GM18907 (cell line): ENCODE results near the gene GTF2IRD1.
A peak's percentile ranks its signal among the peaks of the same experiment; 100 is the strongest.
"Not testable (repeated sequence)": the region's sequence is repeated elsewhere in the genome, so short reads cannot be mapped to it uniquely, and the experiment has no call there.

Experiments used
- ATAC-seq: cut with Tn5 transposase; IDR thresholded peaks from one replicate; pipeline ENCODE4 v1.9.1; 2021; ENCODE audit warnings: mild to moderate bottlenecking, moderate library complexity; ENCODE audit not compliant: unreplicated experiment

The GTF2IRD1 gene

DNA sequence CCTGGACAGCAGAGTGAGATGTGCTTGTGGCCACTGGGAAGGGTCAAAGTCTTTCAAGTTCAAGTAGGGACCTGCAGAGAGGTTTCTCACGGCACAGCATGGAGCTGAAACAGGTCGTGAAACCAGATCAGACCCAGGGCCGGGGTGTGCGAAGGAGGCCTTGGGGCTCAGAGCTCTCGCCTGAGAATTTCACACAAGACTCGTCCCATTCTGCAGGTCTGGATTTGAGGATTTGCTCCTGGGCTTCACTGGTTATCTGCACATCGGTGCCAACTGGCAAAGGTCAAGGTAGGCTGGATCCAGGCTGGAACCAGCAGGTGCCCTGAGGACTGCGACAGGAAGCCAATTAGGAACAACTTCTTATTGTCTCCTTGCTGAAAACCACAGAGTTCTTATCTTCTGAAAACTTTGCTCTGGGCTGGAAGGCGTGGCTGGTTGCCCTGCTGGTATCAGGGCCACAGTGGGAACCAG, 179.8 kb downstream of the GTF2IRD1 start:
- ATAC-seq: no peak

DNA sequence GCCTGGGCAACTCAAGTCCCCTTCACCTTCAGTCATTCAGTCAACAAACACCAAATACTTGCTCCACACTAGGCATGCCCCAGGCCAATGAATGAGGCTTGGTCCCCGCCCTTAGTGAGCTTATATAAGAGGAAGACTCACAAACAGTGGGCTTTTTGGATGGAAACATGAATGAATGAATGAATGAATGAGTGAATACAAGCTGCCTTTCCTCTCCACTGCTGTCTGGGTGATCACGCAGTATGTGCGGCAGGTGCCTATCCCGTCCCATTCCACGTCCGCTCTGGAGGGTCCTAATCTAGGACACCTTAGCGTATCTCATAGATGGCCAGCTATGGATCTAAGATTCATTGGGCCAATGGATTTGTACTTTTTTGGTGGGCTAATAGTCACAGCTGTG, 184.0 kb downstream of the GTF2IRD1 start:
- no peak for ATAC-seq

DNA sequence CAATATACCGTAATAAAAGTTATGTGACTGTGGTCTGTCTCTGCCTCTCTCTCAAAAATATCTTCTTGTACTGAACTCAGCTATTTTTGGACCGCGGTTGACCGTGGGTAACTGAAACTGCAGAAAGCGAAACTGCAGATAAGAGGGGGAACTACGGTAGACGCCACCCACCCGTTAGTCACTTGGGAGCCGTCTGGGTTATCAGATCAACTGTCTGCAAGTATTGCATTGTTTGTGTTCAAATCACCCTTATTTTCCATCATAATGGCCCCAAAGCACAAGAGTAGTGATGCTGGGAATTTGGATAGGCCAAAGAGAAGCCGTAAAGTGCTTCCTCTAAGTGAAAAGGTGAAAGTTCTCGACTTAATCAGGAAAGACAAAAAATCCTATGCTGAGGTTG, 196.3 kb downstream of the GTF2IRD1 start:
- ATAC-seq: peak; percentile 79

DNA sequence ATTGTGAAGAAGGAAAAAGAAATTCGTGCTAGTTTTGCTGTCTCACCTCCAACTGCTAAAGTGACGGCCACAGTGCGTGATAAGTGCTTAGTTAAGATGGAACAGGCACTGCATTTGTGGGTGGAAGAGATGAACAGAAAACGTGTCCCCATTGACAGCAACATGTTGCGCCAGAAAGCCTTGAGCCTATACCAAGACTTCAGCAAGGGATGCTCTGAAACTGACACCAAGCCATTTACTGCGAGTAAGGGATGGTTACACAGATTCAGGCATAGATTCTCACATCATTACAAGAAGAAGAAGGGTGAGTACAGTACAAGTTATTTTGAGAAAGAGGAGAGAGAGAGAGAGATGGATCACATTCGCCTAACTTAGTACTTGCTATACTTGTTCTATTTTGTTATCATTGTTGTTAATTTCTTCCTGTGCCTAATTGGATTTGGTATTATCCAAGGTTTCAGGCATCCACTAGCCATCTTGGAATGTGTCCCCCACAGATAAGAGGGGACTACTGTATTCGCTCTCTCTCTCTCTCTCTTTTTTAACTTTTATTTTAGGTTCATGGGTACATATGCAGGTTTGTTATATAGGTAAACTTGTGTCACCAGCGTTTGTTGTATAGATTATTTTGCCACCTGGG, 196.9 kb downstream of the GTF2IRD1 start:
- peak; percentile 59 for ATAC-seq

DNA sequence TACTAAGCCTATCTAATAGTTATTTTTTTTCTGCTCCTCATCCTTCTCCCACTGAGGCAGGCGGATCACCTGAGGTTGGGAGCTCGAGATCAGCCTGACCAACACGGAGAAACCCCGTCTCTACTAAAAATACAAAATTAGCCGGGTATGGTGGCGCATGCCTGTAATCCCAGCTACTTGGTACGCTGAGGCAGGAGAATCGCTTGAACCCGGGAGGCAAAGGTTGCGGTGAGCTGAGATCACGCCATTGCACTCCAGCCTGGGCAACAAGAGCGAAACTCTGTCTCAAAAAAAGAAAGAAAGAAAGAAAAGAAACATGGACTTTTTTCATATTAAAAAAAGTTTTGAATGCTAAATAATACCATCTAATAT, 197.4 kb downstream of the GTF2IRD1 start:
- ATAC-seq: not testable (repeated sequence)
